SK-N-MC (cell line): ENCODE results near the gene RESF1.

ENCODE experiments used
- EZH2 ChIP-seq: fragments of 200-600 bp; sonication (generic); IDR thresholded peaks from one replicate; pipeline ENCODE4 v1.6.1; 2017; ENCODE audit warnings: antibody characterized with exemption
- FOXP2 ChIP-seq: optimal IDR thresholded peaks from 2 replicates; pipeline ENCODE3; 2011; ENCODE audit warnings: mild to moderate bottlenecking, moderate library complexity; ENCODE audit not compliant: insufficient read depth; ENCODE audit errors: extremely low read length, control extremely low read depth
- POLR2AphosphoS5 ChIP-seq: IDR thresholded peaks from 2 replicates; pipeline ENCODE4 v1.6.1; 2012; ENCODE audit warnings: mild to moderate bottlenecking, low read depth, low read length, borderline replicate concordance

DNA sequence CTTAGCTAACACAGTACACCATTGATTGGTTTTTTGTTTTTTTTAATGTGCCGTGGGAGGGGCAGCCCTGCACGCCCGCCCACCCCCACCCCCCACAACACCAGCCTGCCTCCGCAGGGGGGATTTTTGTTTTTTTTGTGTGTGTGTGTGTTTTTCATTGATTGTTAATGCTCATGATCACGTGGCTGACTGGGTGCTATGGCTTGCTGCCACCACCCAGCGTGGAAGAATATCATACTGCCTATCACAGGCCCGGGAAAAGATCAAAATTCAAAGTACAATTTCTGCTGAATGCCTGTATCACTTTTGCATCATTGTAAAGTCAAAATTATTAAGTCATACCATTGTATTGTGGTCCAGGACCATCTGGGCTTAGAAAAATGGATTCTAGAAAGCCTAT is 8.3 kb downstream of the RESF1 start:
- no peak for TF ChIP-seq POLR2AphosphoS5
- TF ChIP-seq EZH2 = no peak
- no peak for TF ChIP-seq FOXP2
